Peyer's patch (tissue), 4 donors: ENCODE data around the gene TSPEAR. TPM values are rescaled to one million over a fixed set of nuclear protein-coding genes. Genes with fewer than 3 reads are reported as not detected.

Experiments used
- DNase-seq, 3 donors: peaks; one replicate each; pipeline ENCODE4 v3.0.0-alpha.2; 2017 to 2019
- H3K27ac ChIP-seq, 4 donors: fragments of 200-600 bp; sonication (generic); one replicate each; pipeline ENCODE4 v1.5.1; 2016 to 2019
- H3K27me3 ChIP-seq, 2 donors: fragments of 200-600 bp; sonication (generic); one replicate each; pipeline ENCODE4 v1.5.1; 2019
- H3K36me3 ChIP-seq, 3 donors: fragments of 200-600 bp; sonication (generic); one replicate each; pipeline ENCODE4 v1.5.1; 2016 to 2019
- H3K4me1 ChIP-seq, 4 donors: fragments of 200-600 bp; sonication (generic); one replicate each; pipeline ENCODE4 v1.5.1; 2016 to 2019
- H3K4me3 ChIP-seq, 4 donors: fragments of 200-600 bp; sonication (generic); 1 replicate in 3 of 4; 2 replicates in 1 of 4; pipeline ENCODE4 v1.5.1; 2016 to 2019; ENCODE audit warnings: mild to moderate bottlenecking in 1 of 4
- H3K9me3 ChIP-seq, 4 donors: fragments of 200-600 bp; sonication (generic); one replicate each; pipeline ENCODE4 v1.5.1; 2016 to 2019; ENCODE audit warnings: mild to moderate bottlenecking in 1 of 4
- POLR2A ChIP-seq, 2 donors: fragments of 450-650 bp; IDR thresholded peaks; one replicate each; pipeline ENCODE4 v1.5.1; 2017; ENCODE audit warnings: antibody characterized with exemption in 2 of 2, mild to moderate bottlenecking in 2 of 2, moderate library complexity in 2 of 2
- total RNA-seq, 4 donors: library from RNA; depleted of rRNA; stranded (reverse); fragments of >200 nt; gene quantifications; one replicate each; pipeline ENCODE4 v1.1.0, GENCODE V29; 2016
- TF ChIP-seq, protein P1 (sequence below), 6 experiments: fragments of 450-650 bp in 4 of 6; fragments of 200-600 bp in 2 of 6; sonication (generic) in 1 of 6; IDR thresholded peaks; one replicate each; pipeline ENCODE4 v1.5.1; 2017 to 2019; ENCODE audit warnings: antibody characterized with exemption in 6 of 6, mild to moderate bottlenecking in 3 of 6, moderate library complexity in 1 of 6

TSPEAR gene
- total RNA-seq, 4 donors from 2014 or later: 0.47 TPM; not detected in 3

- Histone ChIP-seq H3K27me3 (peaks cover 0 to 6% of the 10 kb centered on the region in 2 donors), H3K4me3 (no peak overlapping the region)
These were observed 5.6 kb upstream of the TSPEAR start for GRCh38 chr21:44716984-44717383.

DNA sequence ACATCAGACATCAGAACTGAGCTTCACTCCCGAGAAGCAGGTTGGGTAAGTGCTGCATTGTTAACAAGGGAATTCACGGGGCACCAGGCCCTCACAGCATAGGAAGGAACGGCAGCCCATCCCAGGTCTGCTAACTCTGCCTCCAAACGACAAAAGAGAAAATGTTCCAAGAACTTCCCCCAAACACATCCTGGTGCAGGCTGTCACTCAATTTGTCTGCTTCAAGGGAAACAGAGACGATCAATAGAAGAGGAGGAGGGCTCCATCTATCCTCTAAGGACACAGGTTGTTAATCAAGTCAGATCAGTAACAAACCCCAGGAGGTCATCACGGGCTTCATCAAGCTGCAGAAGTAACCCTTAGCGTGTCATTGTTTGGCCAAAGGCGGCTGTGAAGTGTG is 3.5 kb upstream of the TSPEAR start:
- DNase-seq: peak in 1 of 3 donors; percentile 13
- H3K4me3 ChIP-seq: no peak overlapping the region
- peaks cover 0 to 19% of the 10 kb centered on the region in 2 donors for H3K27me3 ChIP-seq
- peaks cover 0 to 15% (median 0%) of the 10 kb centered on the region in 4 donors for H3K4me1 ChIP-seq
- no peaks in the 10 kb centered on the region for H3K36me3 ChIP-seq
- H3K27ac ChIP-seq: no peak overlapping the region
- no peak for TF ChIP-seq POLR2A (IDR thresholded peaks at IDR 0.05)
- TF ChIP-seq, protein P1, sequence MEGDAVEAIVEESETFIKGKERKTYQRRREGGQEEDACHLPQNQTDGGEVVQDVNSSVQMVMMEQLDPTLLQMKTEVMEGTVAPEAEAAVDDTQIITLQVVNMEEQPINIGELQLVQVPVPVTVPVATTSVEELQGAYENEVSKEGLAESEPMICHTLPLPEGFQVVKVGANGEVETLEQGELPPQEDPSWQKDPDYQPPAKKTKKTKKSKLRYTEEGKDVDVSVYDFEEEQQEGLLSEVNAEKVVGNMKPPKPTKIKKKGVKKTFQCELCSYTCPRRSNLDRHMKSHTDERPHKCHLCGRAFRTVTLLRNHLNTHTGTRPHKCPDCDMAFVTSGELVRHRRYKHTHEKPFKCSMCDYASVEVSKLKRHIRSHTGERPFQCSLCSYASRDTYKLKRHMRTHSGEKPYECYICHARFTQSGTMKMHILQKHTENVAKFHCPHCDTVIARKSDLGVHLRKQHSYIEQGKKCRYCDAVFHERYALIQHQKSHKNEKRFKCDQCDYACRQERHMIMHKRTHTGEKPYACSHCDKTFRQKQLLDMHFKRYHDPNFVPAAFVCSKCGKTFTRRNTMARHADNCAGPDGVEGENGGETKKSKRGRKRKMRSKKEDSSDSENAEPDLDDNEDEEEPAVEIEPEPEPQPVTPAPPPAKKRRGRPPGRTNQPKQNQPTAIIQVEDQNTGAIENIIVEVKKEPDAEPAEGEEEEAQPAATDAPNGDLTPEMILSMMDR (IDR thresholded peaks at IDR 0.05): no peak
- no peaks in the 10 kb centered on the region for H3K9me3 ChIP-seq

More at GRCh38 chr21:44716984-44717383, 5.6 kb upstream of the TSPEAR start:
- peaks cover 0 to 3% (median 0%) of the 10 kb centered on the region in 4 donors for H3K4me1 ChIP-seq
- DNase-seq: no peak
- no peaks in the 10 kb centered on the region for H3K36me3 ChIP-seq
- no peak overlapping the region for H3K27ac ChIP-seq
- TF ChIP-seq, protein P1 (IDR thresholded peaks at IDR 0.05): no peak
- no peak for TF ChIP-seq POLR2A (IDR thresholded peaks at IDR 0.05)
- no peaks in the 10 kb centered on the region for H3K9me3 ChIP-seq

- H3K36me3 ChIP-seq: no peaks in the 10 kb centered on the region
- no peak overlapping the region for H3K4me3 ChIP-seq
- peak in 1 of 3 donors; percentile 42 for DNase-seq
- H3K4me1 ChIP-seq: peaks cover 0 to 15% (median 0%) of the 10 kb centered on the region in 4 donors
- TF ChIP-seq, protein P1 (IDR thresholded peaks at IDR 0.05): no peak
- TF ChIP-seq POLR2A (IDR thresholded peaks at IDR 0.05): no peak
- no peaks in the 10 kb centered on the region for H3K9me3 ChIP-seq
- peaks cover 0 to 19% of the 10 kb centered on the region in 2 donors for H3K27me3 ChIP-seq
- no peak overlapping the region for H3K27ac ChIP-seq
These were observed 2.5 kb upstream of the TSPEAR start for GRCh38 chr21:44713846-44714245.

DNA sequence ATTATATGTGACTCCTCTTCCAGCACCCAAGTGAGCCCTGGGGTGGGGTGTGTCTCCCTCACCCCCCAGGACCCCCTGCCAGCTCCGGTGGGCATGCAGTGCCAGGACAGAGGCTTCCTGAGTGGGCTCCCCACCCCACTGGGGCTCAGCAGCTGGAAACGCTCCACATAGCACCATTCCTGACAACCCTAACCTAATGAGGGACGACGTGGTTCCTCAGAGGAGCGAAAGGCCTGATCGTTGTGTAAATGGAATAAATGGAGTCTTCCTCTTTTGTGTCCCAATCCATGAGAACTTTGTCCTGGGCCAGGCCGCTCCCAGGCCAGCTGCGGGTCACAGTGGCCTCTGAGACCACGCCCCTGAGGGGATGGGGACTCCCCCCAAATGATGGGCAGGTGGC is 1.8 kb upstream of the TSPEAR start:
- Histone ChIP-seq H3K27me3 (peaks cover 0 to 24% of the 10 kb centered on the region in 2 donors), H3K36me3 (no peaks in the 10 kb centered on the region), H3K4me1 (peaks cover 0 to 15% (median 0%) of the 10 kb centered on the region in 4 donors), H3K9me3 (no peaks in the 10 kb centered on the region), H3K4me3 (no peak overlapping the region), H3K27ac (no peak overlapping the region)
- TF ChIP-seq, protein P1 (IDR thresholded peaks at IDR 0.05): no peak
- no peak for TF ChIP-seq POLR2A (IDR thresholded peaks at IDR 0.05)
- DNase-seq: peak in 2 of 3 donors; percentile 27 to 36

DNA sequence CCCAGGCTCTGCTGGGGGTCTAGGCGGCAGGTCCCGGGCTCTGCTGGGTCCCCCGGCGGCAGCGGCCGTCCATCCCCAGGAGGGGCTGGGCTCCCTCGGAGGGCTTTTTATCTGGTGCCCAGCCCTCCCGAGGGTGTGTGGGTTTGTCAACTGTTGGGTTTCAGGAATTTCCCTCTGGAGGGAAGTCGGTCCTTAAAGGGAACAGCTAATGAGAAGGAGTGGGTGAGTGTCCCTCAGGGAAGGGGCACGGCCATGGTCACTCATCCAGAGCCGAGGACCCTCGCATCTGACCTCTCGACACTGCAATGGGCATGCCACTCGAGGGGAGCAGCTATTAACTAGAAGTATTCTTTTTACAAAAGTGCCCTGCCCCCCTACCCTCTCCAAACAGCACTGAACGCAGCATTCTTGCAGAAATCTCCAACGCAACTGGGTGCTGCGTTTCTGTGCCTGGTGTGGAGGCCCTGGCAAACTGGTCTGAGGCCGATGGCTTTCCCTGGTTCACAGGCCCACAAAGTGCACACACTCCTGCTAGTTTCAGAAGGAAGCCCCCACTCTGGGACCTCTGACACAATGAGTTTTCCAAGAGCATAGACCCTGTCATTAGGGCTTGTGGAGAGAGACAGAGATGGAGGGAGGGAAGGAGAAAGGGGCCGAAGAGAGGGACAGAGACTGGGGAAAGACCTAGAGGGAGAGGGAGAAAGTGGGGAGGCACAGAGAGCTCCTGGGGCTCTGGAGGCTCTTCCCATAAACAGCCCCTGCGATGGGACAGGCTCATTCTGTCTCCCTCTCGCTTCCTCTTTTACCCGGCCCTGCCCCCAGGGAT is 1.0 kb upstream of the TSPEAR start:
- Histone ChIP-seq H3K9me3 (no peaks in the 10 kb centered on the region), H3K27me3 (peaks cover 0 to 24% of the 10 kb centered on the region in 2 donors), H3K27ac (no peak overlapping the region), H3K4me3 (no peak overlapping the region), H3K4me1 (peaks cover 0 to 15% (median 0%) of the 10 kb centered on the region in 4 donors), H3K36me3 (no peaks in the 10 kb centered on the region)
- DNase-seq: peak in 1 of 3 donors; percentile 36
- no peak for TF ChIP-seq POLR2A (IDR thresholded peaks at IDR 0.05)
- TF ChIP-seq, protein P1 (IDR thresholded peaks at IDR 0.05): no peak
